Endothelial cell of umbilical vein (primary cell): ENCODE measurements around the gene RBPJ. TPM values are rescaled to one million over a fixed set of nuclear protein-coding genes. Genes with fewer than 3 reads are reported as not detected.

Source experiments
- BruUV-seq: library from RNA; stranded (reverse); fragments of 400-500 nt; replicated peaks from 2 replicates; lab custom pipeline; 2021; lab: Mats Ljungman, UMichigan
- CTCF ChIA-PET: fragments of 300-600, 350-600 bp; sonication (Branson Sonifier 250); formaldehyde crosslinking; loops from one replicate; lab custom pipeline; 2021; ENCODE audit warnings: antibody characterized with exemption, inconsistent platforms; lab: Charles Lee
- POLR2A ChIA-PET: fragments of 300-600, 350-600 bp; sonication (Branson Sonifier 250); formaldehyde crosslinking; loops from one replicate; lab custom pipeline; 2021; ENCODE audit warnings: antibody characterized with exemption, inconsistent platforms; lab: Charles Lee
- DNase-seq: peaks from one replicate; pipeline ENCODE4 v3.0.0-alpha.2; 2011; ENCODE audit warnings: low read depth, low spot score
- FAIRE-seq: peaks from 2 replicates; lab custom pipeline; 2011; peaks lifted over from hg19 to GRCh38; lab: Jason Lieb, UNC
- H2AFZ ChIP-seq: 2 replicates; pipeline ENCODE4 v1.6.0; 2012; ENCODE audit warnings: low read depth, low read length, control low read depth, inconsistent platforms
- H3K27ac ChIP-seq: 2 replicates; pipeline ENCODE4 v1.5.1; 2011; ENCODE audit warnings: low read depth, mild to moderate bottlenecking, control low read depth, low read length, moderate library complexity; ENCODE audit not compliant: insufficient read depth
- H3K27me3 ChIP-seq, 2 experiments: 2 replicates each; pipeline versions ENCODE4 v1.6.0 to v1.6.1; 2011; ENCODE audit warnings: low read length in 2 of 2, mixed read lengths in 1 of 2; ENCODE audit not compliant: control insufficient read depth in 2 of 2, insufficient read depth in 2 of 2
- H3K36me3 ChIP-seq, 2 experiments: 2 replicates in 1 of 2; 3 replicates in 1 of 2; pipeline ENCODE4 v1.5.1; 2011; ENCODE audit warnings: low read length in 2 of 2, mild to moderate bottlenecking in 1 of 2, moderate library complexity in 1 of 2; ENCODE audit not compliant: control insufficient read depth in 2 of 2, insufficient read depth in 2 of 2; ENCODE audit errors: extremely low read depth in 1 of 2
- H3K4me1 ChIP-seq: 3 replicates; pipeline ENCODE4 v1.5.1; 2011; ENCODE audit warnings: mild to moderate bottlenecking, low read length; ENCODE audit not compliant: control insufficient read depth, insufficient read depth; ENCODE audit errors: extremely low read depth
- H3K4me2 ChIP-seq: 2 replicates; pipeline ENCODE4 v1.6.1; 2011; ENCODE audit warnings: low read length, control low read depth, mixed read lengths; ENCODE audit not compliant: insufficient read depth
- H3K4me3 ChIP-seq, 3 experiments: fragments of 200-600 bp in 1 of 3; sonication (generic), shearing (Covaris generic) in 1 of 3; replicated peaks in 1 of 3; 2 replicates each; pipeline ENCODE4 v1.5.1; 2011 to 2016; ENCODE audit warnings: control low read depth in 3 of 3, low read length in 3 of 3, mild to moderate bottlenecking in 2 of 3, inconsistent platforms in 1 of 3, low read depth in 1 of 3, moderate library complexity in 1 of 3; ENCODE audit not compliant: insufficient read depth in 1 of 3
- H3K79me2 ChIP-seq: 2 replicates; pipeline ENCODE4 v1.6.0; 2012; ENCODE audit warnings: low read length, inconsistent platforms; ENCODE audit not compliant: control insufficient read depth, insufficient read depth
- H3K9ac ChIP-seq: replicated peaks from 2 replicates; pipeline ENCODE3; 2011; ENCODE audit warnings: low read length, control low read depth; ENCODE audit not compliant: insufficient read depth; ENCODE audit errors: extremely low read depth
- H3K9me1 ChIP-seq: replicated peaks from 3 replicates; pipeline ENCODE4 v1.6.0; 2011; ENCODE audit warnings: mild to moderate bottlenecking, low read length; ENCODE audit not compliant: control insufficient read depth, insufficient read depth; ENCODE audit errors: extremely low read depth
- H3K9me3 ChIP-seq: replicated peaks from 2 replicates; pipeline ENCODE4 v1.5.1; 2012; ENCODE audit warnings: low read length, inconsistent platforms; ENCODE audit not compliant: control insufficient read depth, insufficient read depth
- H4K20me1 ChIP-seq: replicated peaks from 2 replicates; pipeline ENCODE3; 2011; ENCODE audit warnings: mild to moderate bottlenecking, low read length; ENCODE audit not compliant: control insufficient read depth, insufficient read depth; ENCODE audit errors: extremely low read depth
- EZH2 ChIP-seq: IDR thresholded peaks from 2 replicates; pipeline ENCODE4 v1.6.1; 2012; ENCODE audit warnings: borderline replicate concordance, low read depth, mild to moderate bottlenecking, moderate library complexity, low read length, inconsistent platforms; ENCODE audit not compliant: severe bottlenecking
- FOS ChIP-seq: IDR thresholded peaks from 2 replicates; pipeline ENCODE4 v1.6.1; 2011; ENCODE audit warnings: mild to moderate bottlenecking, low read length, moderate library complexity, borderline replicate concordance; ENCODE audit not compliant: insufficient read depth
- GATA2 ChIP-seq: IDR thresholded peaks from 2 replicates; pipeline ENCODE4 v1.7.0; 2011; ENCODE audit warnings: low read depth, mild to moderate bottlenecking, moderate library complexity, mixed read lengths, low read length; ENCODE audit not compliant: insufficient read length, insufficient read depth
- JUN ChIP-seq: IDR thresholded peaks from 2 replicates; pipeline ENCODE4 v1.6.1; 2011; ENCODE audit warnings: borderline replicate concordance, low read depth; ENCODE audit not compliant: insufficient read length, insufficient read depth
- MYC ChIP-seq: IDR thresholded peaks from one replicate; pipeline ENCODE4 v1.6.1; 2011; ENCODE audit warnings: mild to moderate bottlenecking, low read depth, low read length
- POLR2A ChIP-seq: IDR thresholded peaks from 2 replicates; pipeline ENCODE4 v1.6.1; 2012; ENCODE audit warnings: low read depth, mild to moderate bottlenecking, control low read depth, low read length
- POLR2AphosphoS5 ChIP-seq: IDR thresholded peaks from 2 replicates; pipeline ENCODE4 v1.6.1; 2012; ENCODE audit warnings: low read depth, mild to moderate bottlenecking, control low read depth, low read length, moderate library complexity; ENCODE audit not compliant: insufficient read depth
- dilution Hi-C: fragments of 300-500 bp; cut with MboI; formaldehyde crosslinking; loops from one replicate; pipeline ENCODE4 v1.15.0; 2019; ENCODE audit warnings: low sequenced_read_pairs; ENCODE audit not compliant: extremely low pct_ligation_motif_present
- intact Hi-C: fragments of 100-400 bp; cut with micrococcal nuclease; formaldehyde crosslinking; loops from one replicate; pipeline ENCODE4 v1.10.0; 2022
- polyA plus RNA-seq, 4 experiments: library from polyadenylated mRNA; depleted of rRNA in 3 of 4; stranded (reverse) in 3 of 4; unstranded in 1 of 4; fragments of >200 nt; gene quantifications; 2 replicates each; pipeline versions ENCODE4 v1.2.1 to v1.2.3, GENCODE V29; 2011 to 2012; ENCODE audit warnings: missing spikeins in 1 of 4
- total RNA-seq: library from RNA; stranded (reverse); gene quantifications from 2 replicates; pipeline ENCODE4 v1.2.3, GENCODE V29; 2021
- TF ChIP-seq, protein P1 (sequence below): IDR thresholded peaks from 2 replicates; pipeline ENCODE4 v1.6.1; 2011; ENCODE audit not compliant: insufficient read depth, insufficient read length
- TF ChIP-seq, protein P2 (sequence below), 2 donors: IDR thresholded peaks; 1 replicate in 1 of 2; 2 replicates in 1 of 2; pipeline ENCODE4 v1.5.1; 2011; ENCODE audit warnings: low read length in 2 of 2, mild to moderate bottlenecking in 2 of 2, moderate library complexity in 2 of 2, control low read depth in 1 of 2, inconsistent platforms in 1 of 2, low read depth in 1 of 2; ENCODE audit not compliant: insufficient read depth in 1 of 2; ENCODE audit errors: extremely low read depth in 1 of 2

RBPJ gene
- total and polyA plus RNA-seq, 2 donors (not counting 3 experiments of a cell fraction or from before 2014, with no cell fraction given): 17.0 to 42.9 TPM

DNA sequence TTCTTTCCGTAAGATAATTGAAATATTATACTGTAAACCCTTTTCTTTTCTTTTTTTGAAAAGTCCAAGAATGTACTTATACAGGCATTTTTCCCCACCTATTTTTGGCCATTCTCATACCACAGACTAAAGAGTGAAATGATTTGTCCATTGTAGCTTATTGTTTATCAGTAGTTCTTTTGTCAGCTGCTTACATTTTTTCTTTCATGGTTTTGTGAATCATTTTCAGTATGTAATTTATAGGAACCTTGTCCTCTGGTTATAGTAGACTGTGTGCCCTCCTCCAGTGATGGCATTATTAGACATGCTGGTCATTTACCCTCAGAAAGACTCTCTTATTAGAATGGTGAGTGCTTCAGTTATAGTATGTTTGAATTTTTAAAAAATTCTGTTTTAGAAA lies 112.7 kb downstream of the RBPJ start:
- TF ChIP-seq POLR2AphosphoS5 (no peak), FOS (no peak), GATA2 (no peak), POLR2A (no peak), MYC (no peak), EZH2 (no peak), JUN (no peak)
- TF ChIP-seq, protein P1, sequence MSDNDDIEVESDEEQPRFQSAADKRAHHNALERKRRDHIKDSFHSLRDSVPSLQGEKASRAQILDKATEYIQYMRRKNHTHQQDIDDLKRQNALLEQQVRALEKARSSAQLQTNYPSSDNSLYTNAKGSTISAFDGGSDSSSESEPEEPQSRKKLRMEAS: no peak
- TF ChIP-seq, protein P2, sequence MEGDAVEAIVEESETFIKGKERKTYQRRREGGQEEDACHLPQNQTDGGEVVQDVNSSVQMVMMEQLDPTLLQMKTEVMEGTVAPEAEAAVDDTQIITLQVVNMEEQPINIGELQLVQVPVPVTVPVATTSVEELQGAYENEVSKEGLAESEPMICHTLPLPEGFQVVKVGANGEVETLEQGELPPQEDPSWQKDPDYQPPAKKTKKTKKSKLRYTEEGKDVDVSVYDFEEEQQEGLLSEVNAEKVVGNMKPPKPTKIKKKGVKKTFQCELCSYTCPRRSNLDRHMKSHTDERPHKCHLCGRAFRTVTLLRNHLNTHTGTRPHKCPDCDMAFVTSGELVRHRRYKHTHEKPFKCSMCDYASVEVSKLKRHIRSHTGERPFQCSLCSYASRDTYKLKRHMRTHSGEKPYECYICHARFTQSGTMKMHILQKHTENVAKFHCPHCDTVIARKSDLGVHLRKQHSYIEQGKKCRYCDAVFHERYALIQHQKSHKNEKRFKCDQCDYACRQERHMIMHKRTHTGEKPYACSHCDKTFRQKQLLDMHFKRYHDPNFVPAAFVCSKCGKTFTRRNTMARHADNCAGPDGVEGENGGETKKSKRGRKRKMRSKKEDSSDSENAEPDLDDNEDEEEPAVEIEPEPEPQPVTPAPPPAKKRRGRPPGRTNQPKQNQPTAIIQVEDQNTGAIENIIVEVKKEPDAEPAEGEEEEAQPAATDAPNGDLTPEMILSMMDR (IDR thresholded peaks at IDR 0.05; ENCODE audit: extremely low read depth in 1 of 2, insufficient read depth in 1 of 2, low read depth in 1 of 2, low read length in 2 of 2): no peak
- Histone ChIP-seq H3K27me3 (no peaks in the 10 kb centered on the region), H3K4me2 (no peak overlapping the region), H3K9me1 (no peaks in the 10 kb centered on the region), H3K27ac (no peak overlapping the region), H4K20me1 (no peaks in the 10 kb centered on the region), H3K4me1 (no peaks in the 10 kb centered on the region), H3K9ac (no peak overlapping the region), H3K9me3 (no peaks in the 10 kb centered on the region), H3K79me2 (no peaks in the 10 kb centered on the region), H3K36me3 (peaks cover 2 to 4% of the 10 kb centered on the region in 2 experiments), H3K4me3 (no peak overlapping the region), H2AFZ (no peak overlapping the region)
- dilution Hi-C loops: no loop called here
- ChIA-PET POLR2A (no interaction called here), CTCF (interaction anchor here (1.3 to 1.8 kb wide), 2 partner anchors 18 to 445 kb away, joined by 3 read pairs; no protein-coding TSS in a partner anchor)
- FAIRE-seq: no peak
- BruUV-seq: no TSS peak
- no peak for DNase-seq
- intact Hi-C loops: no loop called here
